ENCODE data around the gene B4GALT5.
"Not testable (repeated sequence)": the region's sequence is repeated elsewhere in the genome, so short reads cannot be mapped to it uniquely, and the experiment has no call there.

DNA sequence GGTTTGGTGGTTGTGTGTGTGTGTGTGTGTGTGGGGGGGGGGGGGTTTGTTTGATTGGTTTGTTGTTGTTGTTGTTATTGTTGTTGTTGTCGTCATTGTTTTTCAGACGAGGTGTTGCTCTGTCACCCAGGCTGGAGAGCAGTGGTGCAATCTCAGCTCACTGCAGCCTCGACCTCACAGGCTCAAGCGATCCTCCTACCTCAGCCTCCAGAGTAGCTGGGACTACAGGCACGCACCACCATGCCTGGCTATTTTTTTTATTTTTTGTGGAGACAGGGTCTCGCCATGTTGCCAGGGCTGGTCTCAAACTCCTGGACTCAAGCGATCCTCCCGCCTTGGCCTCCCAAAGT, 98.7 kb downstream of the B4GALT5 start:
- TF ChIP-seq, protein P1, sequence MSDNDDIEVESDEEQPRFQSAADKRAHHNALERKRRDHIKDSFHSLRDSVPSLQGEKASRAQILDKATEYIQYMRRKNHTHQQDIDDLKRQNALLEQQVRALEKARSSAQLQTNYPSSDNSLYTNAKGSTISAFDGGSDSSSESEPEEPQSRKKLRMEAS (CRISPR knock-in tag; IDR thresholded peaks at IDR 0.05), result not testable (repeated sequence)
- TF ChIP-seq, protein P2, sequence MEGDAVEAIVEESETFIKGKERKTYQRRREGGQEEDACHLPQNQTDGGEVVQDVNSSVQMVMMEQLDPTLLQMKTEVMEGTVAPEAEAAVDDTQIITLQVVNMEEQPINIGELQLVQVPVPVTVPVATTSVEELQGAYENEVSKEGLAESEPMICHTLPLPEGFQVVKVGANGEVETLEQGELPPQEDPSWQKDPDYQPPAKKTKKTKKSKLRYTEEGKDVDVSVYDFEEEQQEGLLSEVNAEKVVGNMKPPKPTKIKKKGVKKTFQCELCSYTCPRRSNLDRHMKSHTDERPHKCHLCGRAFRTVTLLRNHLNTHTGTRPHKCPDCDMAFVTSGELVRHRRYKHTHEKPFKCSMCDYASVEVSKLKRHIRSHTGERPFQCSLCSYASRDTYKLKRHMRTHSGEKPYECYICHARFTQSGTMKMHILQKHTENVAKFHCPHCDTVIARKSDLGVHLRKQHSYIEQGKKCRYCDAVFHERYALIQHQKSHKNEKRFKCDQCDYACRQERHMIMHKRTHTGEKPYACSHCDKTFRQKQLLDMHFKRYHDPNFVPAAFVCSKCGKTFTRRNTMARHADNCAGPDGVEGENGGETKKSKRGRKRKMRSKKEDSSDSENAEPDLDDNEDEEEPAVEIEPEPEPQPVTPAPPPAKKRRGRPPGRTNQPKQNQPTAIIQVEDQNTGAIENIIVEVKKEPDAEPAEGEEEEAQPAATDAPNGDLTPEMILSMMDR (IDR thresholded peaks at IDR 0.05), result not testable (repeated sequence)
- TF ChIP-seq, protein P3, sequence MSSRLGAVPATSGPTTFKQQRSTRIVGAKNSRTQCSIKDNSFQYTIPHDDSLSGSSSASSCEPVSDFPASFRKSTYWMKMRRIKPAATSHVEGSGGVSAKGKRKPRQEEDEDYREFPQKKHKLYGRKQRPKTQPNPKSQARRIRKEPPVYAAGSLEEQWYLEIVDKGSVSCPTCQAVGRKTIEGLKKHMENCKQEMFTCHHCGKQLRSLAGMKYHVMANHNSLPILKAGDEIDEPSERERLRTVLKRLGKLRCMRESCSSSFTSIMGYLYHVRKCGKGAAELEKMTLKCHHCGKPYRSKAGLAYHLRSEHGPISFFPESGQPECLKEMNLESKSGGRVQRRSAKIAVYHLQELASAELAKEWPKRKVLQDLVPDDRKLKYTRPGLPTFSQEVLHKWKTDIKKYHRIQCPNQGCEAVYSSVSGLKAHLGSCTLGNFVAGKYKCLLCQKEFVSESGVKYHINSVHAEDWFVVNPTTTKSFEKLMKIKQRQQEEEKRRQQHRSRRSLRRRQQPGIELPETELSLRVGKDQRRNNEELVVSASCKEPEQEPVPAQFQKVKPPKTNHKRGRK (CRISPR knock-in tag; IDR thresholded peaks at IDR 0.05; ENCODE audit: borderline replicate concordance), result not testable (repeated sequence)
- TF ChIP-seq NR3C1 (CRISPR knock-in tag; conservative IDR thresholded peaks at IDR 0.05; ENCODE audit: low read depth); E2F1 (CRISPR knock-in tag; IDR thresholded peaks at IDR 0.05); MYBL2 (CRISPR knock-in tag; IDR thresholded peaks at IDR 0.05): not testable (repeated sequence)
- TF ChIP-seq, protein P4, sequence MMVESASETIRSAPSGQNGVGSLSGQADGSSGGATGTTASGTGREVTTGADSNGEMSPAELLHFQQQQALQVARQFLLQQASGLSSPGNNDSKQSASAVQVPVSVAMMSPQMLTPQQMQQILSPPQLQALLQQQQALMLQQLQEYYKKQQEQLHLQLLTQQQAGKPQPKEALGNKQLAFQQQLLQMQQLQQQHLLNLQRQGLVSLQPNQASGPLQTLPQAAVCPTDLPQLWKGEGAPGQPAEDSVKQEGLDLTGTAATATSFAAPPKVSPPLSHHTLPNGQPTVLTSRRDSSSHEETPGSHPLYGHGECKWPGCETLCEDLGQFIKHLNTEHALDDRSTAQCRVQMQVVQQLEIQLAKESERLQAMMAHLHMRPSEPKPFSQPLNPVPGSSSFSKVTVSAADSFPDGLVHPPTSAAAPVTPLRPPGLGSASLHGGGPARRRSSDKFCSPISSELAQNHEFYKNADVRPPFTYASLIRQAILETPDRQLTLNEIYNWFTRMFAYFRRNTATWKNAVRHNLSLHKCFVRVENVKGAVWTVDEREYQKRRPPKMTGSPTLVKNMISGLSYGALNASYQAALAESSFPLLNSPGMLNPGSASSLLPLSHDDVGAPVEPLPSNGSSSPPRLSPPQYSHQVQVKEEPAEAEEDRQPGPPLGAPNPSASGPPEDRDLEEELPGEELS (CRISPR knock-in tag; IDR thresholded peaks at IDR 0.05), result not testable (repeated sequence)
